ENCODE measurements around the gene SLC26A9. TPM values are rescaled to one million over a fixed set of nuclear protein-coding genes. Genes with fewer than 3 reads are reported as not detected.

The SLC26A9 gene
- total RNA-seq, 2 experiments from 2014 or later = not detected

DNA sequence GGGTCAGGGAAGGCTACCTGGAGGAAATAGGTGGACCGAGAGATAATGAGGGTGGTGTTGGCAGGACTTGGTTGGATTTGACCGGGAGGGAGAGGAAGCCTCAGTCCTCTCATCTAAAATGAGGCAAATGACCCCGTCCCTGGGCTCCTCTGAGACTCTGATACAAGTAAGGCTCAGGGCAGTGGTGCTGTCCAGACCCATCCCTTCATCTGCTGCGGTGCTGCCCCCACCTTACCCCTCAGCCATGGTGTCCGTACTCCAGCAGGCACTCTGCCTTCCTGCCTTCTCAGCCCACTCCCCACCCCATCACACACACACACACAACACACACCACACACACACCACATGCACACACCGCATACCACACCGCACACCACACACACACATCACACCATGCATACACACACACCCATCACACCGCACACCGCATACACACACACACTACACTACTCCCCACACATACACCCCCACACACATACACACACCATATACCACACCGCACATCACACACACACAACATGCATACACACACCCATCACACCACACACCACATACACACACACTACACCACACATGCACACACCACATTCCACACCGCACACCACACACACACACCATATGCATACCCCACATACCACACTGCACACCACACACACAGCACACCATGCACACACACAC, 29.4 kb upstream of the SLC26A9 start:
- no peak overlapping the region for H3K4me3 Mint-ChIP-seq
- intact Hi-C loops (cut with DNase I, micrococcal nuclease) = no loop called here
- no peak overlapping the region for H3K27ac Mint-ChIP-seq
- POLR2A ChIA-PET = no interaction called here
- no peaks in the 10 kb centered on the region for H3K36me3 Mint-ChIP-seq (ENCODE audit: low read depth)
- H3K27me3 Mint-ChIP-seq = no peaks in the 10 kb centered on the region
- H3K4me1 Mint-ChIP-seq = no peaks in the 10 kb centered on the region
- no peak for DNase-seq
- ATAC-seq = no peak
- peaks cover 3% of the 10 kb centered on the region for H3K9me3 Mint-ChIP-seq (ENCODE audit: low read depth)
- CTCF ChIA-PET = interaction anchor here (2.7 kb wide), 1 partner anchor 55 kb away, joined by 12 read pairs; no protein-coding TSS in a partner anchor

DNA sequence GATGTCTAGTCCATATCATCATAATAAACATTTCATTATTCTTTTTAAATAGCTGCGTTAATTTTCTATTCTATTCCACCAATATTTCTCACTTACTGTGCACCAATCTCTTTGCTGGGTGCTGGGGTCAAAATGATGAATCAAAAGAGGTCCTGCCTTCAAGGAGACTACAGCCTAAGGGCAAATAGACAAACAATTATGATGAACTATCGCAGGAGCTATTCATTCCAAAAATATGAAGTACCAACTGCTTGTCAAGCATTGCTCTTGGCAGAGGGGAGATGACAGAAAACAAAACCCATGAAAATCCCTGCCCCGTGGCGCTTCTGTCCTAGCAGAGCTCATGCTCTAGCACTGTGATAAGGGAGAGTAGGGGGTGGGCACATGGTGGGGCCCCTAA, 28.8 kb upstream of the SLC26A9 start:
- ChIA-PET CTCF (interaction anchor here (0.7 to 2.7 kb wide), 2 partner anchors 54 to 180 kb away, joined by 3 to 12 read pairs; no protein-coding TSS in a partner anchor), POLR2A (no interaction called here)
- DNase-seq (no peak), ATAC-seq (no peak)
- H3K9me3 Mint-ChIP-seq (ENCODE audit: low read depth) = peaks cover 3% of the 10 kb centered on the region
- no peak overlapping the region for H3K4me3 Mint-ChIP-seq
- no peaks in the 10 kb centered on the region for H3K4me1 Mint-ChIP-seq
- H3K36me3 Mint-ChIP-seq (ENCODE audit: low read depth) = no peaks in the 10 kb centered on the region
- no peak overlapping the region for H3K27ac Mint-ChIP-seq
- H3K27me3 Mint-ChIP-seq = no peaks in the 10 kb centered on the region
- intact Hi-C loops (cut with DNase I, micrococcal nuclease) = no loop called here

DNA sequence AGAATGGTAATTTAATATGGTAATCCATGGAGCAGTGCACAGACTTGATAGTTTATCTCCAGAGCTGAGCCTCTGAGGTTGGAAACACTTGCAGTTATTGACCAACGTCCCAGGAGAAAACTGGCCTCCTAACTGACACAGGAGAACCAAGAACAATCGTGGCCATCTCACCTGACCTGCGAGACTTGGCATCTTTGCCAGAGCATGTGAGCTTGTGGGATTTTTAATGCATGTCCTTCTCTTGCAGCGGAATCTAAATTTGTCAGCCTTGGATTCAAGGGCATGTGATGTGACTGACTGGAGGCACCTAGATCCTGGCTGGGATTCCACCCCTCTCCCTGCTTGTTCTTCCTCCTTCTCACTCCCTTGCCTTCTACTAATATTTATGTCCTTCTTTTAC, 27.8 kb upstream of the SLC26A9 start:
- Mint-ChIP-seq H3K9me3 (ENCODE audit: low read depth) (peaks cover 3% of the 10 kb centered on the region), H3K27ac (no peak overlapping the region), H3K4me1 (no peaks in the 10 kb centered on the region), H3K4me3 (no peak overlapping the region), H3K27me3 (no peaks in the 10 kb centered on the region), H3K36me3 (ENCODE audit: low read depth) (no peaks in the 10 kb centered on the region)
- ChIA-PET CTCF (interaction anchor here (0.6 to 2.7 kb wide), 8 partner anchors 11 to 291 kb away, joined by 3 to 12 read pairs (median 3); partner anchors contain the start of gene SLC45A3), POLR2A (interaction anchor here (0.6 kb wide), 1 partner anchor 90 kb away, joined by 10 read pairs; no protein-coding TSS in a partner anchor)
- intact Hi-C loops (cut with DNase I, micrococcal nuclease) = no loop called here
- no peak for DNase-seq
- ATAC-seq = no peak

DNA sequence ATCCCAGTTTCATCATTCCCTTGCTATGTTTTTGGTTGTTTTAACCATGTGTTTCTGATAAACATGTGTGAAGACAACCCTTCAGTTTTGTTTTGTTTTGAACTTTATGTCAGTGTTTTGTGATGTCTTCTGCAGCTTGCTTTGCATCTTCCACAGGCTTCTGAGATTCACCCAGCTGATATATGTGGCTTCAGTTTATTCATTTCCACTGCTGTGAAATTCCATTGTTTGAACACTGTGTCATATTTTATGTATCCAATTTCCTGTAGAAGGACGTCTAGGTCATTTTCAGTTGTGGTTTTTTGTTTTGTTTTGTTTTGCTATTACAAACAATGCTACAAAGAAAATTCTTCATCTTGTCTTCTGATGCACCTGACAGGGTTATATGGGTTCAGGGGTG, 27.2 kb upstream of the SLC26A9 start:
- H3K36me3 Mint-ChIP-seq (ENCODE audit: low read depth) = no peaks in the 10 kb centered on the region
- ChIA-PET POLR2A (interaction anchor here (0.6 kb wide), 1 partner anchor 269 kb away, joined by 3 read pairs; no protein-coding TSS in a partner anchor), CTCF (interaction anchor here (0.6 to 2.7 kb wide), 5 partner anchors 18 to 180 kb away, joined by 3 to 12 read pairs (median 4); no protein-coding TSS in a partner anchor)
- no peaks in the 10 kb centered on the region for H3K4me1 Mint-ChIP-seq
- H3K27me3 Mint-ChIP-seq = no peaks in the 10 kb centered on the region
- peaks cover 3% of the 10 kb centered on the region for H3K9me3 Mint-ChIP-seq (ENCODE audit: low read depth)
- intact Hi-C loops (cut with DNase I, micrococcal nuclease) = no loop called here
- DNase-seq (no peak), ATAC-seq (no peak)
- H3K27ac Mint-ChIP-seq = no peak overlapping the region
- H3K4me3 Mint-ChIP-seq = no peak overlapping the region

DNA sequence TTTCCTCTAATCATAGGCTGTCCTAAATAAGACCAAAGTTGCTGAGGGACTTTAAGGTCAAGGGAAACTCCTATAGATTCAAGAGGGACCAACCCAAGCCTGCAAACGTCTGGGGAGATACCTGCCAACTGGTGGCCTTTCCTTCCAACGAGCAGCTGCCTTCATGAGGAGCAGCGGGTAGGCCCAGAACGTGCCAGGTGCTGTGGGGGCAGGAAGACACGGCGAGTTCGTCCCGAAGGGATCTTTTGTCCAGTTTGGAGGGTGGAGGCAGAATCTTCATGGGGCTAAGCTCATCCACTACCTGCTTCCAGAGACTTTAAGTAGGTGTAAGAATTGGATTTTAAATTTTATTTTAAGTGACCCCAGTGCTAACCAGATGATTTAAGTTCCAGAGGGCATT, 26.0 kb upstream of the SLC26A9 start:
- Mint-ChIP-seq H3K9me3 (ENCODE audit: low read depth) (no peaks in the 10 kb centered on the region), H3K27ac (no peak overlapping the region), H3K27me3 (no peaks in the 10 kb centered on the region), H3K4me1 (no peaks in the 10 kb centered on the region), H3K4me3 (no peak overlapping the region), H3K36me3 (ENCODE audit: low read depth) (no peaks in the 10 kb centered on the region)
- ATAC-seq = no peak
- ChIA-PET CTCF (interaction anchor here (1.3 to 2.3 kb wide), 2 partner anchors 8 to 15 kb away, joined by 4 to 17 read pairs; no protein-coding TSS in a partner anchor), POLR2A (interaction anchor here (0.5 kb wide), 1 partner anchor 132 kb away, joined by 3 read pairs; no protein-coding TSS in a partner anchor)
- no peak for DNase-seq
- intact Hi-C loops (cut with DNase I, micrococcal nuclease) = no loop called here

DNA sequence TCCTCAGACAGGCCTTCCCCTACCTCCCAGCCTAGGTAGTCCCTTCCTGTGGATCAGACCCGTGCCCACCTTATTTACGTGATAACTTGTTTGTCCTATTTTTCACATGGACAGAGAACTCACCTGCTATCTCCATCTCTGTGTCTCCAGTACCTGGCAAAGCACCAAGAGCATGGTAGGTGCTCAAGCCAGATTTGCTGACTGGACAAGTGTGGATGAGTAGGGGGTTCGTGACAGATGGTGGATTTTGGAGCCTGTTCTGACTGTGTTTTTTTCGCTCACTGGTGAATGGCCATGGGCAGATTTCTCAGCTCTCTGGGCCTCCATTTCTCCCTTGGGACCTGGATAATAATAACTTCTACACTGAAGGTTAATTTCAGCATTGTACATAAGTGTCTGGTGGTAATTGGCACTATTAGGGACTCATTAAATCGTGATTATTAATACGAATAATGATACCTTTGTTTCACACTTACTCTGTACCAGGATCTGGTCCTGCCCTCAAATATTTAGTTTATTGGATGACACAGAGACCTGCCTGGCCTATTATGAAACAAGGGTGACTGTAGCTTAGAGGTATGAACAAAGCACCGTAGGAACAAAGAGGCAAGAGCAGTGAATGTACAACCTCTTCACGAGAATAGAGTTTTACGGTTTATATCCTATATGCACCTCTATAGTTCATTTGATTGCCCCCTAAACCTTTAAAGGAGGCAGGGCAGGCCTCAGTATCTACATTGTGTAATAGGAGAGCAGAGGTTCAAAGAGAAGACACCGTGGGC, 24.5 kb upstream of the SLC26A9 start:
- ChIA-PET POLR2A (no interaction called here), CTCF (interaction anchor here (1.3 to 2.3 kb wide), 2 partner anchors 10 to 16 kb away, joined by 4 to 17 read pairs; no protein-coding TSS in a partner anchor)
- H3K9me3 Mint-ChIP-seq (ENCODE audit: low read depth) = no peaks in the 10 kb centered on the region
- no peaks in the 10 kb centered on the region for H3K27me3 Mint-ChIP-seq
- intact Hi-C loops (cut with DNase I, micrococcal nuclease) = no loop called here
- H3K4me1 Mint-ChIP-seq = no peaks in the 10 kb centered on the region
- no peaks in the 10 kb centered on the region for H3K36me3 Mint-ChIP-seq (ENCODE audit: low read depth)
- DNase-seq = no peak
- no peak for ATAC-seq
- no peak overlapping the region for H3K27ac Mint-ChIP-seq
- no peak overlapping the region for H3K4me3 Mint-ChIP-seq

DNA sequence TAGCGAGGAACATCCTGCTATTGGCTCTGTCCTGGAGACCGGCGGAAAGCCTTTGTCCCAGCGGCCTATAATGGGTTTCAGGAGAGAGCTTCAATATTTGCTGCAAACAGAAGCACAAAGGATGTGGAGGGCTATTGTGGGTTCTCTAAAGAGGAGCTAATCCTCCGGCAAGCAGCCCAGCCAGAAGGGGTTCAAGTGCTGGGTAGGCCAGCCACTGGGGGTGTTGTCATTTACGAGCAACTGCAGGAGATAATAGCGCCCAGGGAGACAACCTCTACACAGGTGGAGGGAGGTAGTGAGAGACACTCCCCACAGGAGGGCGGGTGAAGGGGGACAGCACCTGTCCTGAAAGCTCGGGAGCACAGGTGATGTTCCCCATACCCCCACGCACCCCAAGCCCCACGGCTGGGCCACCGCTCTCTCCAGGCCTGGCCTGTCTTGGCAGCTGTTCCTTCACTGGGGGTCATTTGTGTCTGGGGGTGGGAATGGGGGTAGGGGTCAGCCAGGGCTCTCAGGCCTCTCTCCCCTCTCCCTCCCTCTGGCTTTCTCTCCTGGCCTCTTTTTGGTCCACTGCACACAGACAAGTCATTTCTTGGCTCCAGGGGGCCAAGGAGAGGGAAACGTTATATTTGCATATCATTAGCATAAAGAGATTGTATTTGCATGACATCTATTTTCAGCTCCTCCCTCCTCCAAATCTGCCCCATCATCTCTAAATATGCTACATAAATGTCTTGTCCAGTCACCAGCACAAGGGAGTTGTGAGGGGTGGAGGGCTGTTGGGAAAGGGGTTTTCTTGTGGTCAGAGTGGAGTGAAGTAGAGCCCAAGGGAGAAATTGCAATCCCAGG, 22.0 kb upstream of the SLC26A9 start:
- ChIA-PET CTCF (interaction anchor here (1.0 to 2.4 kb wide), 3 partner anchors 12 to 161 kb away, joined by 3 to 13 read pairs (median 3); no protein-coding TSS in a partner anchor), POLR2A (no interaction called here)
- DNase-seq = no peak
- Mint-ChIP-seq H3K27me3 (peaks cover 4% of the 10 kb centered on the region), H3K9me3 (ENCODE audit: low read depth) (no peaks in the 10 kb centered on the region), H3K36me3 (ENCODE audit: low read depth) (no peaks in the 10 kb centered on the region), H3K4me3 (no peak overlapping the region), H3K4me1 (peaks cover 9% of the 10 kb centered on the region), H3K27ac (no peak overlapping the region)
- intact Hi-C loops (cut with DNase I, micrococcal nuclease) = no loop called here
- ATAC-seq = no peak

DNA sequence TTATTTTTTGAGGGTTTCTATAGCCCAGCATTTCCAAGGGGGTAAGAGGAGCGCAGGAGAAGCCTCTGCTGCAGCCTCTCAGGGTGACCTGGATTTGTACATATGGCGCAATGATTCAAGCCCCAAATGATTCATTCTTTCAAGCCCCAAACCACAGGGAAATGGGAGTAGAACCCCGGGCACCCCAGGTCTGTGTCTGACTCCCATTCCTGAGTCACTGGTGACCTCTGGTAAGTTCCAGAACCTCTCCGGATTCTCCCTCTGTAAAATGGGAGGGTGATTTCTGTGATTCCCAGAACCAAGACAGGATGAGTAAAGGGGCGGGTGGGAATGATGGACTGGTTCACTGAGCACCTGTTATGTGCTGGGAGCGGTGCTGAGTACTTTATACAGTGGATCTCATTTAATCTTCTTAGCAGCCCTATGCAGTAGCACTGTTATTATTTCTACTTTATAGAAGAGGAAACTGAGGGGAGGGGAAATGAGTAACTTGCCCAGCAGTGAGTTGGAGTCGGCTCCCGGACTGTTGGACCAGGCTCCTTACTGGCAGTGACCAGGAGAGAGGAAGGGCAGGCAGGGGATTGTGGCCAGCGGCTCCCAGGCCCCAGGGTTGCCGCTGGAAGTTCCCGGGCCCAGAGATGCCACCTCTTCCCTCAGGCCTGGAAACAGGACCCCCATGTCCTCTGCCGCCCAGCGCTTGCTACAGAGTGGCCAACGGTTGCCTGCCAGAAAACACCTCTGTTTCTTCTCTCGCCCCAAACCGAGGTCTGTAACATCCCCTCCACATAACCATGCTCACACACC, 20.3 kb upstream of the SLC26A9 start:
- POLR2A ChIA-PET = no interaction called here
- ATAC-seq (peak; percentile 59), DNase-seq (peak; percentile 28)
- no peaks in the 10 kb centered on the region for H3K36me3 Mint-ChIP-seq (ENCODE audit: low read depth)
- no peak overlapping the region for H3K4me3 Mint-ChIP-seq
- intact Hi-C loops (cut with DNase I, micrococcal nuclease) = loop anchor here in 1 of 2 experiments (5.0 kb wide), 1 partner anchor 171 kb away; no protein-coding TSS in a partner anchor
- CTCF ChIA-PET = interaction anchor here (0.6 to 4.3 kb wide), 4 partner anchors 11 to 645 kb away, joined by 3 to 23 read pairs (median 8); no protein-coding TSS in a partner anchor
- H3K27ac Mint-ChIP-seq = no peak overlapping the region
- H3K4me1 Mint-ChIP-seq = peaks cover 9% of the 10 kb centered on the region
- peaks cover 4% of the 10 kb centered on the region for H3K27me3 Mint-ChIP-seq
- H3K9me3 Mint-ChIP-seq (ENCODE audit: low read depth) = no peaks in the 10 kb centered on the region

DNA sequence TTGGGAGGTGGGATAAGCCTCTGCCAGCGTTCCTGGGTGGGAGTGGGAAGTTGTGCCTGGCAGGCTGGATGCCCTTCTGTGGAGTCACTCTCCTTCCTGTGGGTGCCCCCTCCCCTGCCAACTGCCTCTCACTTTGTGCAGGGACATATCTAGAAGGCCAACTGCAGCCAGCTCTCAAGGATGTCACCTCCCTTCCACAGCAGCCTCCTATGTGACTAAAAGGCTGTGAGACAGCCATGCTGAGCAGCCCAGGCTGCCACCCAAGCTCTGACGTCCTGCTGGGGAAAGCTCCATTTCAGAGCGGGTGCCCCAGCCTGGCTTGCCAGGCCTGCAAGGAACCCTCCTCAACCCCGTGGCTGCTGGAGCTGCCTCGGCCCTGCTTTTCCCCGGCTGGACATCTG, 19.6 kb upstream of the SLC26A9 start:
- ChIA-PET CTCF (interaction anchor here (1.0 to 4.3 kb wide), 2 partner anchors 10 to 14 kb away, joined by 3 to 23 read pairs; no protein-coding TSS in a partner anchor), POLR2A (no interaction called here)
- ATAC-seq (no peak), DNase-seq (no peak)
- no peak overlapping the region for H3K4me3 Mint-ChIP-seq
- no peaks in the 10 kb centered on the region for H3K36me3 Mint-ChIP-seq (ENCODE audit: low read depth)
- intact Hi-C loops (cut with DNase I, micrococcal nuclease) = loop anchor here in 1 of 2 experiments (5.0 kb wide), 1 partner anchor 171 kb away; no protein-coding TSS in a partner anchor
- H3K9me3 Mint-ChIP-seq (ENCODE audit: low read depth) = no peaks in the 10 kb centered on the region
- peaks cover 4% of the 10 kb centered on the region for H3K27me3 Mint-ChIP-seq
- H3K4me1 Mint-ChIP-seq = peaks cover 9% of the 10 kb centered on the region
- no peak overlapping the region for H3K27ac Mint-ChIP-seq

Measured in activated CD4-positive, alpha-beta T cell treated with anti-CD3 and anti-CD28 coated beads for 36 hours (primary cell).